Left lobe of liver (tissue), 2 donors: ENCODE results near the gene TM9SF2. TPM values are rescaled to one million over a fixed set of nuclear protein-coding genes. Genes with fewer than 3 reads are reported as not detected.
"Not testable (repeated sequence)": the region's sequence is repeated elsewhere in the genome, so short reads cannot be mapped to it uniquely, and the experiment has no call there.

Source experiments
- ATAC-seq: fragments of 200-7000 bp; cut with Tn5 transposase; one replicate; pipeline ENCODE4 v1.9.1; 2020; ENCODE audit warnings: mild to moderate bottlenecking, moderate library complexity
- DNase-seq: peaks from one replicate; pipeline ENCODE4 v3.0.0-alpha.2; 2020; ENCODE audit warnings: low spot score
- total RNA-seq: library from RNA; stranded (reverse); gene quantifications from one replicate; pipeline ENCODE4 v1.2.1, GENCODE V29; 2021
- donor health status: DM: no; HTN: no; CAD: no; lungs with moderate emphysema.
- donor health status: DM: no; HTN: yes; CAD: no.

TM9SF2 gene, protein sequence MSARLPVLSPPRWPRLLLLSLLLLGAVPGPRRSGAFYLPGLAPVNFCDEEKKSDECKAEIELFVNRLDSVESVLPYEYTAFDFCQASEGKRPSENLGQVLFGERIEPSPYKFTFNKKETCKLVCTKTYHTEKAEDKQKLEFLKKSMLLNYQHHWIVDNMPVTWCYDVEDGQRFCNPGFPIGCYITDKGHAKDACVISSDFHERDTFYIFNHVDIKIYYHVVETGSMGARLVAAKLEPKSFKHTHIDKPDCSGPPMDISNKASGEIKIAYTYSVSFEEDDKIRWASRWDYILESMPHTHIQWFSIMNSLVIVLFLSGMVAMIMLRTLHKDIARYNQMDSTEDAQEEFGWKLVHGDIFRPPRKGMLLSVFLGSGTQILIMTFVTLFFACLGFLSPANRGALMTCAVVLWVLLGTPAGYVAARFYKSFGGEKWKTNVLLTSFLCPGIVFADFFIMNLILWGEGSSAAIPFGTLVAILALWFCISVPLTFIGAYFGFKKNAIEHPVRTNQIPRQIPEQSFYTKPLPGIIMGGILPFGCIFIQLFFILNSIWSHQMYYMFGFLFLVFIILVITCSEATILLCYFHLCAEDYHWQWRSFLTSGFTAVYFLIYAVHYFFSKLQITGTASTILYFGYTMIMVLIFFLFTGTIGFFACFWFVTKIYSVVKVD
- 90.8 TPM for total RNA-seq

DNA sequence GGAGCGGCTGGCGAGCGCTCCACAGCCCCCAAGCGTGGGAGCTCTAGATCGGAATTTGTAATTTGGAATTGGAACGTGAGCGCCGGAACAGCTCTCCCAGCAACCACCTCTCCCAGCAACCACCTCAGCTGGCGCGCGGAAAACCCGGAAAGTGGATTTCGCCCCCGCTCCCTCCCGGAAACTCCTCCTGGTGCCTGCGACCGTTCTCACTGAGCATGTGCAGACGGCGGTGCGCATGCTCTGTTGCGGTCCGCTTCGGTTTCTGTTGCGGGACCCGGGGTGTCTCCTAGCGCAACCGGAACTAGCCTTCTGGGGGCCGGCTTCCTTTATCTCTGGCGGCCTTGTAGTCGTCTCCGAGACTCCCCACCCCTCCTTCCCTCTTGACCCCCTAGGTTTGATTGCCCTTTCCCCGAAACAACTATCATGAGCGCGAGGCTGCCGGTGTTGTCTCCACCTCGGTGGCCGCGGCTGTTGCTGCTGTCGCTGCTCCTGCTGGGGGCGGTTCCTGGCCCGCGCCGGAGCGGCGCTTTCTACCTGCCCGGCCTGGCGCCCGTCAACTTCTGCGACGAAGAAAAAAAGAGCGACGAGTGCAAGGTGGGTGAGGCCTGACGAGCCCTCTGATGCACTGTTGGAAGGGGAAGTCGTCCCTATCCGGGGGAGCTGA, at the start of gene TM9SF2:
TM9SF2 (plus strand) TSS at position 289 of the 664 bp plus-strand sequence; CDS start at position 424, 135 bp downstream.
- ATAC-seq (peak; percentile 63), DNase-seq (peak; percentile 98)

DNA sequence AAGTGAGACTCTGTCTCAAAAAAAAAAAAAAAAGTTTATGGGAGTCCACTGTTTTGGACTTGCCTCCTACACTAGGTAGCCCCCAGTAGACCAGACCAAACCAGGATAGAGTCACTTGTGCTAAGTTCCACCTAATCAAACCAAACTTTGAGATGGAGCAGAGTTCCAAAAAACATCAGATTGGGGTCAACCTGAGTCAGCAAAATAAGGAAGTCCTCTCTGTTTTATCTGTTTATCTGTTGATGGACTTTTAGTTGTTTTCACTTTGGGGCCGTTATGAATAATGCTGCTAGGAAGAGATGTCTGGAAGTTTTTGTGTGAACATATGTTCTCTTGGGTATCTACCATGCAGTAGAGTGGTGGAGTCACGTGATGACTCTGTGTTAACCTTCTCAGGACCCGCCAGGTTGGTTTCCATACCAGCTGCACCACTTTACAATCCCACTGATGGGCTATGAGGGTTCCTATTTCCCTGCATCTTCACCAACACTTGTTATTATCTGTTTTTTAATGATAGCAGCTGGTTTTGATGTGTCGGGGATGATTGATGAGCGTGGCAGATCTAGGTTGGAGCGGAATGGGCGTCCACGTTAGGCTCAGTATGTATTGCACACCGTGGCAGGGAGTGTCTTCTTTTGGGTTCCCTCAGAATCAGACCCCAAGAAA, 46.6 kb upstream of the TM9SF2 start:
- DNase-seq: no peak
- no peak for ATAC-seq

DNA sequence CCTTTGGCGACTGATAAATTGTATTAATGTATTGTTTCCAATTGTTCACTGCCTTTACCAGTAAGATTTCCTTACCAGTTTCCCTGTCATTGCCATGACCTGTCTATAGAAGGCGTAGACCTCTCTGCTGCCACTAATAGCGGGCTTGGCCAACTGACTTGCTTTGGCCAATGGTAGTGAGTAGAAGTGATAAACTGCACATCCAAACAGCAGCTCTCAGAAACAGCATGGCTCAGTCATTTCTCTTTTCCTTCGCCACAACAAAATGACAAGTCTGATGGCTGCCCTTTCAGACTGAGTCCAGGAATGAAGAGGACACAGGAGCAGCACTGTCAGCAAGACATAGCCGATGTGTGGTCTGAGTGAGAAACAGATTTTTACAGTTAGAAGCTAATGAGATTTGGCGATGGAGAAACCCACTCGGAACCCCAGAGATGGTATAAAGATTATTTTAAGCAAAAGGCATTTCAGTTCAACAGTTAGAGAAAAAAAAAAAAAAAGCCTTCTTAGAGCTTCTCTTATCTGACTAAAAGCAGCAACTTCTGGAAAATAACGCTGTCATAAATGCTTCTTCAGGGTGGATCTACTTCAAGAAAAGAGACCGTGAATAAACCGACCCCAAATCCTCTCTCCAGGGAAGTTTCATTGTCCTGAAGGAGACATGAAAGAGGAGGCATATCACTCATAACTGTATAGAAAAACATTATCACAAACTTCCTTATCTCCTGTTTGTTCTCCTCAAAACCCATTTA, 42.0 kb upstream of the TM9SF2 start:
- ATAC-seq: no peak
- no peak for DNase-seq

DNA sequence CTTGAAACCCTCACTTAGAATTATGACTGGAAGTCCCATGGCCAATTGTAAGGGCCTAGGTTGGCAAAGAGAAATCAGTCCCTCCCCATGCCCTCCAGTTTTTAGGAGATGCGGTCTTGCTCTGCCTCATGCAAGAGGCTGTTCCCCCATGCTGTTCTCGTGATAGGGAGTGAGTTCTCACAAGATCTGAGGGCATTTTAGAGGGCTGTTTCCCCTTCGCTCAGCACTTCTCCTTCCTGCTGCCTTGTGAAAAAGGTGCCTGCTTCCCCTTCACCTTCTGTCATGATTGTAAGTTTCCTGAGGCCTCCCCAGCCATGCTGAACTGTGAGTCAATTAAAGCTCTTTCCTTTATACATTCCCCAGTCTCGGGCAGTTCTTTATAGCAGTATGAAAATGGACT, 40.5 kb upstream of the TM9SF2 start:
- not testable (repeated sequence) for DNase-seq, ATAC-seq

DNA sequence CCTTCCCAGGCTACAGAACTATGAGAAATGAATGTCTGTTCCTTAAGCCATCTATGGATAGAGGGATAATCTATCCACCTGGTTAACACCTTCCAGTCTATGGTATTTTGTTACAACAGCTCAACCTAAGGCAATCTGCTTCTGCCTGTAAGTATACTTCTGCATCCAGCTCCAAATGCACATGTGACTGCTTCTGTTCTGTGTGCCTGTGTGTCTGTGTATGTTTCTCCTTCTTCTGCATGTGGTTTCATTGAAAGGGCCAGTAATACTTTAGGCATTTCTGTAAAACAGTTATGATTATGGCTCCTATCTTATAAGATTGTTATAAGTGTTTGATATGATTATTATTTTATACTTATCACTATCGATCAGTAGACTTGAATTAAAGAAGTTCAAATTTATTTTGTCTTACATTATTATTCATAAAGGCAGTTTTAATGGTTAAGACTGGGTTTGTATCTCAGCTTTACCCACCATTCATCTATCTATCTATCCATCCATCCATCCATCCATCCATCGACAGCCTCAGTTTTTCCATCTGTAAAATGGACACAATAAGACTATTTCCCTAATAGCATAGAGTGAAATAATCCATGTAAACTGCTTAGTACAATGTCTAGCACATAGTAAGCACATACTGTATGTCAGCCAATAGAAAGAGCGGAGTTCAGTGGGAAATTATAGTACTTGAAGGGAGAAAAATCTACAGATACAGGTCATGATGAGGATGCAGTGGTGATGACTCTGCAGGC, 37.5 kb upstream of the TM9SF2 start:
- ATAC-seq: no peak
- no peak for DNase-seq

DNA sequence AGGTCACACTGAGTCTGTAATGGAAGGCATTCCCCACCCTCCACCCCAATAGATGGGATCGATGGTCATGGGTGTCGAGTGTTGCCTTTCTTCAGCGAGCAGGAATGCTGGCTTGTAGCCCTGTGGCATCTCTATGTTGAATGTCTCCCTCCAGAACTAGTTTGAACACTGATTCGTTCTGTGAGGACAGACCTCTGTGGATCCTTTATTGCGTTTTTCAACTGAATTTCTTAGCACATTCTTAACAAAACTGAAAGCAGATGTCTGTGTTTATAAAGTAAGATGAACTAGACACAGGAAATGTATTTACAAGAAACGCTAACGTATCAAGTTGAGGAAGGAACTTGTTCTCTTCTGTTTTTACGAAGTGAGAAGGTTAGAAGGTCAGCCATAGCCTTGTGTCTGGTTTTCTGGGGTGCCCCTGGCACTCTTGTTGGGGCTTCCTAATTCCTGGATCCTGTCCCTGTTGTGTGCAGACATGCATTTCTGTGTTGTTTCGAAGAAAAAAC, 36.8 kb upstream of the TM9SF2 start:
- ATAC-seq (peak; percentile 25), DNase-seq (no peak)

DNA sequence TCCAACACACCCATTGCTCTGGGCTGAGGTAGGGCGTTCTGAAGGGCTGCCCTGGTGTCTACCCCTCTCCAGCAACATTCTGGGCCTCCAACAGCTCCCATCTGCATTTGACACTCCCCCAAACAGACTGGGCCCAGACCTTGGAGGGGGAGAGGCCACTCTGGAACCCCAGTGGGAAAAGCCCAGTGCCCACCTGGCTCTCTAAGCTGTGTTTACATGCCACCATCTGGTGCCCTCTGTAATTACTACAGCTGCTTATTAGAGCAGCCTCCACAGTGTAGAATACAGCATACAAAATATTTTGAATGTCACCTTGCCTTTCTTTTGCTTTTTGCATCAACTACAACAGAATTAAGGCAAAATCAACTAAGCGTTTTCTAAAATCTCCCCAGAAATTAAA, 35.8 kb upstream of the TM9SF2 start:
- DNase-seq (no peak), ATAC-seq (no peak)

DNA sequence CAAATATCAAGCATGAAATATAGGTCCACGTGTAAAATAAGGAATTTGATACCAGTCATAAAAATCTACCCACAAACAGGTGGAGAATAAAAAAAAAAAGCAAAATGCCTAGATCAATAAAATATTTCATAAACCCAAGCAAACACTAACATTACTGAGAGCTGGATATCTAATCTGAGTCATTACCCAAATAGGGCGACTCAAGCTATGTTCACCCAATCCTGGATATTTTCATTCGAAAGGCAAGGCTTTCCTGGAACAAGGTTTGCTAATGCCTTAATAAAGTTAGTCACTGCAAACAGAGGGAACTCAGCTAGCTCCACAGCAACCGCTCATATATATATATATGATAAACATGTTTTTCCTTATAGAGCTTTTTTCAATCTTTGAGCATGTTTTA, 33.5 kb upstream of the TM9SF2 start:
- ATAC-seq: no peak
- no peak for DNase-seq

DNA sequence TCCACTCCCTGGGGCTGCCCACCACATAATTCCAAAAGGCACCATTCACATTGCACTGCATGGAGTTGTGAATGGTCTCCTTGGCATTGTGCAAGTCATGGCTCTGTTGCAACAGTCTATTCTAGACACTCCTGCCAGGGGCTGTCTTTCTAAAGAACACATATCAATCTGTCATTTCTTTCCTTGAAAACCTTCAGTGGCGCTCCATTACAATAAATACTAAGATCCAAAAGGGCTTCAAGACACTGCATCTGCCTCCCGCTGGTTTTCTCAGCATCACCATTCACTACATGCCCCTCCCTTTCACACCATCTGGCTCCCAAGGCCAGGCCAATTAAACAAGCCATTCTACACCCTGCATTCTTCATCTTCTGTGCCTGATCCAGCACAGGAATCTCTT, 32.2 kb upstream of the TM9SF2 start:
- DNase-seq (no peak), ATAC-seq (no peak)

DNA sequence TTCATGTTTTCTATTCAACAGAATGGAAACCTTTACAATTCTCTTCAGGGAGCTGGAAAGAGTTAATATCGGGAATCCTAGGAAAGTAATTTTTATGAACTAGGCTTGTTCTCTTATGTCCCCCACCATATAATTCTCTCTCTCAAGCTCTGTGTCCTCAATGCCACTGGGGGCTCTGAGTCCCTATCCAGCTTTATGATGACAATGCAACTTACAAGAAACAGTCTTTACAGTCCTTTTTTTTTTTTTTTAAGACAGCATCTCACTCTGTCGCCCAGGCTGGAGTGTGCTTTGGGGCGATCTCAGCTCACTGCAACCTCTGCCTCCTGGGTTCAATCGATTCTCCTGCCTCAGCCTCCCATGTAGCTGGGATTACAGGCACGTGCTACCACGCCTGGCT, 31.2 kb upstream of the TM9SF2 start:
- no peak for DNase-seq
- ATAC-seq: no peak

DNA sequence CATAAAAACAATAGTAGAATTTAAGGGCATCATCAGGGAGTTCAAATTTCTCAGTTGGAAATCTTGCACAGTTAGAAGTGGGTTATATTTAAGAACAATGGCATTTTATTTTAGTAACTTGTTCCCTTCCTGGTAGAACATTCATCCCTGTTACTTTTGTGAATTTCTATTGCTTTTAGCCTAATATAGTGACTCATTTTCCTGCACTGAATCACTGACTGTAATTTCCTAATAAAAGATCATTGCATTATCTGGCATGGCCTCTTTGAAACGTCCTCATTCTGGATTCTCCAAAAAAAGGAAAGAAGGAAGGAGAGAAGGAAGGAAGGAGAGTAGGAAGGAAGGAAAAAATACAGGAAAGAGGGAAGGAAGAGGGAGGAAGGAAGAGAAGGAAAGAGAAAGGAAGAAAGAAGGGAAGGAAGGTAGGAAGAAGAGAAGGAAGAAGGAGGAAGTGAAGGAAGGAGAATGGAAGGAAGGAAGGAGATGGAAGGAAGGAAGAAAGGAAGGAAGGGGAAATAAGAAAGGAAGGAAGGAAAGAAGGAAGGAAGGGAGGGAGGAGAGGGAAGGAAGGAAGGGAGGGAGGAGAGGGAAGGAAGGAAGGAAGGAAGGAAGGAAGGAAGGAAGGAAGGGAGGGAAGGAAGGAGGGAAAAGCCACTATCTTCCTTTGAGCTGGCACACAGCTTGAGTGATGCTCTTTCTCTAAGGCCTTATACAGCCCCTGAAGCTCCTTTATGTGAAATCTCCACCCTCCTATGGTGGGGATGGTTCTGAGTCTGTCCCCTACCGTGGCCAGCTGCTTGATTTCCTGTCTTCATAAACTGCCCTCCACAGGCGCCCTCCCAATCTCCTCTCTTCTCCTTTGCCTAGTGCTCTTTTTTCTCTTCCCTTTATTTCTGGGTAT, 29.8 kb upstream of the TM9SF2 start:
- no peak for ATAC-seq
- no peak for DNase-seq

DNA sequence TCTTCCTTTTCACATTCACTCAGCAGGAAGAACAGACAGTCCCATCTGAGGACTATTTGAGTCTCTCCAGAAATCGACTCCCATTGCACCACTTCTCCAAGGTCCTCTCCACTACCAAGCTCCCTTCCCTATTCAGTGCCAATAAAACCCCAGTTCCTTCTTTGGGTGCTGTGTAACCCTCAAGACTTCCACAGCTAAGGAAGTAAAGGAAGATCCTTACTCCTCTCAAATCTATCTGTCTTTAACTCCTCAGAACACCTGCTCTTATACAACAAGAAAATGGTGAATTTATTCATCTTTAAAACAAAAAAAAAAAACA, 29.2 kb upstream of the TM9SF2 start:
- no peak for ATAC-seq

DNA sequence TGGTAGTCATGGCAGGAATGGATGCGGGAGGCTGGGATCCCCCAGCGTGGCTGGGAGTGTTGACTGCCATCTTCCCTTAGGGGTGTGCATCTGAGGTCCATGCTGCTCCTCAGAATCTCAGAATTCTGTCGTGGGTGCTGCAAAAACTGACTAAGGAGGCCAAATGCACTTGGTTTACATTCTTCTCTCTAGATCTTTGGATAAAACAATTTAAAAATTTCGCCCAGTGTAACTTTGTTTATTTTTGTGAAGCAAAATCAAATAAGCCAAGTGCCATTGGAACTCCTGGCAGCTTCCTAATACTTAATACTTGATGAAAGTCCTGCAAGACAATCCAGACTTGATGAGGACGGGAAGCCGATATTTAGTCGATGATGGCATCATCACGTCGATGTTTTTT, 27.8 kb upstream of the TM9SF2 start:
- DNase-seq: no peak
- ATAC-seq: no peak

More for the DNA sequence above, 29.2 kb upstream of the TM9SF2 start:
- no peak for DNase-seq

DNA sequence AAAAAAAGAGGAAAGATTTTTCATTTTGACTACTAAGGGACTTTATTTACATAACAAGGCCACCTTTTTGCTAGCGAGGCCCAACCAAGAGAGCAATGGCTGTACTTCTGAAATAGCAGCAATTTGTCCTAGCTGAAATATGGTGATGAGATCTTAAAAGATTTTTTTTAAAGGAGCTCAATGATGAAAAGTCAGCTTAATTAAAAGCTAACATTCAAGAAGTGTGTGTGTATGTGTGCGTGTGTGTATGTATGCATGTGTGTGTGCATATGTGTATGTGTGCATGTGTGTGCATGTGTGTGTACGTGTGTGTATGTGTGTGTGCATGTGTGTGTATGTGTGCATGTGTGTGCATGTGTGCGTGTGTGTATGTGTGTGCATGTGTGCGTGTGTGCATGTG, 24.6 kb upstream of the TM9SF2 start:
- DNase-seq (no peak), ATAC-seq (no peak)

DNA sequence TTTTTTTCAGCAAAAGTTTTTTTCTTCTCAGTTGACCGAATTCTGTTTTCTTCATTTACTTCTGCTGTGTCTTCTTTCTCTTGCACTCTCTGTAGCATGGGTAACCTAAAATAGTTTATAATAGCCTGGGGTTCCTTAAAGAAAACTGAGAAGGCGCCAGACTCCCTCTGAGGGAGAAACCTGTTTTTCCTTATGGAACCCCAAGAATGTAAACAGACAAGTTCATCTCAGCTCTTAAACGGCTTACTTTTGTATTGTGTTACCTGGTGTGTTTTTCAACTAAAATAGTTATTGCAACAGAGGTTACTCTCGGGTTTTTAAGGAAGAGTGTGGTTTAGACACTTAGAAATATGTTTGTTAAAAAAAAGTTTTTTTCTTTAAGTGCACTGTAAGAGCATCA, 23.8 kb upstream of the TM9SF2 start:
- DNase-seq: no peak
- ATAC-seq: no peak

DNA sequence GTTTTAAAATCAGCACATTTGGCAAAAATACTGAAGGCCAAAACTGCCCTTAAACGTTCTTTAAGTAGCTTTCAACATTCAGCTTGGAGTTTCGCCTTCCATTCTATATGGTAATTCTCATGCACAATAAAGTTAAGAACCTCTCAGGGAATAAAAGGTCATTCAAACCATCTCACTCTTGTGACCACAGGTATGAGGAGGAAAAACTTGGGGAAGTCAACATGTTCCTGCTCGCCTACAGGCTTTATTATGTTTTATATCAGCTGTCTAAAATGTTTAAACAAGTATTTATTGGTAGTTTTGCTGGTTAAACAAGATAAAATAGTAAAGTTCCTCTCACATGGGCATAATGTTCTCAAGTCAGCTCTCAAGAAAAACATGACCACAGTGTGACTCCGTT, 19.9 kb upstream of the TM9SF2 start:
- ATAC-seq (no peak), DNase-seq (no peak)

DNA sequence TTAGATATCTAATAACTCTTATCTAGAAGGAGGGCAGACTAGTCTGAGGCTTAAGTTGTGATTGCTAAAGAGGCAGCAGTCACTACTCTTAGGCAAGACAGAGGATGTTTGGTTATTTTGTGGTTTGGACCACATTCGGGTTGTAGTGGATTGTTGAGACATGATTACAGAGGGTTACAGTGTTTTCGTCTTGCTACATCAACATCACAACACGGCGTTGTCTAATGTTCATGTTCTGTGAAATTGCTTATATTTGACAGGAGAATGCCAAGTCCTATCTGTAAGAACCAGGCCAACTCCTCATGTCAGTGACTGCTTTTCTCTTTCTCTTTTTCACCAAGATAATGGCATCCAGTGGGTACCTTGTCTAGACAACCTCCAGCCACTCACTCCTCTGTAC, 16.8 kb upstream of the TM9SF2 start:
- no peak for ATAC-seq

DNA sequence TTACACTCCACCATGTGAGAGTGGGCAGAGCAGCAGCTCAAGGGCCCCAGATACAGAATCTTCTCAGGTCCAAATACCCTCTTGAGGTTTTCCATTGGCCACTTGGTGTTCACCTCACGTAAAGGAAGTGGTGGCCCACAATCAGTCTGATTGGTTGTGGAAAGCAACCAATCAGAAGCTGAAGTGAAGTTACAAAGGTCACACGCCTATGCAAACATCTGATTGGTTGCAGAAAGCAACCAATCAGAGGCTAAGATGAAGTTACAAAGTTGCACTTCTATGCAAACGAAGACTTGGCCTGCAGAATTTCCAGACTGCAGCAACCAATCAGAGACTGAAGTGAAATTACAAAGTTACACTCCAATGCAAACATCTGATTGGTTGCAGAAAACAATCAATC, 14.3 kb upstream of the TM9SF2 start:
- no peak for DNase-seq
- no peak for ATAC-seq

More for the DNA sequence above, 16.8 kb upstream of the TM9SF2 start:
- DNase-seq: no peak

DNA sequence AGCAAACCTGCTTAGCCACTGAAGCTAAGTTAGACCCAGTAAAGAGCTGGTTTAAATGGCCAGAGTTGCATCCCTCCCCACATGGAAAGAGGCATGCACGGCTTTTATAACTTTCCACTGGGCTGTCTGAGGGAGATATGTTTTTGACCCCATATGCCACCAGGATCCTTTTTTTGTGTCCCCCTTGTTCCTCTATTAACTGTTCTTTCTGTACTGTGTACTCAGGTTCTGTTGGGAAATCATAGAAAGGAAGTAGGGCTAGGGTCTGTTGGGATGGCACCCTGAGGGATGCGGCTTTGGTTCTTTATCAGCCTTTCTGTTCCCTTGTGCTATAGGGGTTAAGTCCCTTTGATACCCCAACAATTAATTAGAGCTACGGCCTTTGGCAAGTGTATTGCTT, 12.2 kb upstream of the TM9SF2 start:
- ATAC-seq (no peak), DNase-seq (no peak)
